ENCODE data around the gene HHIPL2. TPM values are rescaled to one million over a fixed set of nuclear protein-coding genes. Genes with fewer than 3 reads are reported as not detected.
"Not testable (repeated sequence)": the region's sequence is repeated elsewhere in the genome, so short reads cannot be mapped to it uniquely, and the experiment has no call there.

HHIPL2 gene
- total RNA-seq, 1 donor from 2014 or later = not detected

- Mint-ChIP-seq H3K9me3 (ENCODE audit: low read depth) (no peaks in the 10 kb centered on the region), H3K27ac (ENCODE audit: unreplicated experiment) (no peak overlapping the region), H3K27me3 (ENCODE audit: low read depth) (peaks cover 16% of the 10 kb centered on the region), H3K4me3 (ENCODE audit: unreplicated experiment) (no peak overlapping the region), H3K36me3 (ENCODE audit: low read depth) (no peaks in the 10 kb centered on the region), H3K4me1 (ENCODE audit: low read depth) (no peaks in the 10 kb centered on the region)
- DNase-seq (ENCODE audit: low spot score) = no peak
- TF ChIP-seq CTCF (IDR thresholded peaks at IDR 0.05) = no peak
Observed at GRCh38 chr1:222521299-222522104, 26.4 kb downstream of the HHIPL2 start.

- H3K9me3 Mint-ChIP-seq (ENCODE audit: low read depth); H3K36me3 Mint-ChIP-seq (ENCODE audit: low read depth); H3K27ac Mint-ChIP-seq (ENCODE audit: unreplicated experiment); H3K27me3 Mint-ChIP-seq (ENCODE audit: low read depth); H3K4me3 Mint-ChIP-seq (ENCODE audit: unreplicated experiment); H3K4me1 Mint-ChIP-seq (ENCODE audit: low read depth); DNase-seq (ENCODE audit: low spot score): not testable (repeated sequence)
Observed at GRCh38 chr1:222489496-222489895, 58.4 kb downstream of the HHIPL2 start.

- DNase-seq (ENCODE audit: low spot score); H3K9me3 Mint-ChIP-seq (ENCODE audit: low read depth); H3K4me3 Mint-ChIP-seq (ENCODE audit: unreplicated experiment); H3K27me3 Mint-ChIP-seq (ENCODE audit: low read depth); H3K36me3 Mint-ChIP-seq (ENCODE audit: low read depth); H3K4me1 Mint-ChIP-seq (ENCODE audit: low read depth); H3K27ac Mint-ChIP-seq (ENCODE audit: unreplicated experiment): not testable (repeated sequence)
Observed at GRCh38 chr1:222487774-222488173, 60.1 kb downstream of the HHIPL2 start.

GRCh38 chr1:222484005-222484404 is 63.9 kb downstream of the HHIPL2 start:
- H3K9me3 Mint-ChIP-seq (ENCODE audit: low read depth); H3K4me1 Mint-ChIP-seq (ENCODE audit: low read depth); H3K27me3 Mint-ChIP-seq (ENCODE audit: low read depth); H3K27ac Mint-ChIP-seq (ENCODE audit: unreplicated experiment); H3K4me3 Mint-ChIP-seq (ENCODE audit: unreplicated experiment); DNase-seq (ENCODE audit: low spot score); H3K36me3 Mint-ChIP-seq (ENCODE audit: low read depth): not testable (repeated sequence)

- H3K36me3 Mint-ChIP-seq (ENCODE audit: low read depth); H3K27me3 Mint-ChIP-seq (ENCODE audit: low read depth); H3K9me3 Mint-ChIP-seq (ENCODE audit: low read depth); DNase-seq (ENCODE audit: low spot score); H3K4me1 Mint-ChIP-seq (ENCODE audit: low read depth); H3K27ac Mint-ChIP-seq (ENCODE audit: unreplicated experiment); H3K4me3 Mint-ChIP-seq (ENCODE audit: unreplicated experiment): not testable (repeated sequence)
Observed at GRCh38 chr1:222479567-222479966, 68.3 kb downstream of the HHIPL2 start.

GRCh38 chr1:222476436-222476835 is 71.5 kb downstream of the HHIPL2 start:
- H3K27ac Mint-ChIP-seq (ENCODE audit: unreplicated experiment); DNase-seq (ENCODE audit: low spot score); H3K4me1 Mint-ChIP-seq (ENCODE audit: low read depth); H3K4me3 Mint-ChIP-seq (ENCODE audit: unreplicated experiment); H3K9me3 Mint-ChIP-seq (ENCODE audit: low read depth); H3K27me3 Mint-ChIP-seq (ENCODE audit: low read depth); H3K36me3 Mint-ChIP-seq (ENCODE audit: low read depth): not testable (repeated sequence)

- H3K4me3 Mint-ChIP-seq (ENCODE audit: unreplicated experiment); H3K36me3 Mint-ChIP-seq (ENCODE audit: low read depth); H3K4me1 Mint-ChIP-seq (ENCODE audit: low read depth); DNase-seq (ENCODE audit: low spot score); H3K9me3 Mint-ChIP-seq (ENCODE audit: low read depth); H3K27ac Mint-ChIP-seq (ENCODE audit: unreplicated experiment); H3K27me3 Mint-ChIP-seq (ENCODE audit: low read depth): not testable (repeated sequence)
Observed at GRCh38 chr1:222473717-222474116, 74.2 kb downstream of the HHIPL2 start.

GRCh38 chr1:222472776-222473540 is 74.9 kb downstream of the HHIPL2 start:
- H3K4me1 Mint-ChIP-seq (ENCODE audit: low read depth); H3K27ac Mint-ChIP-seq (ENCODE audit: unreplicated experiment); H3K36me3 Mint-ChIP-seq (ENCODE audit: low read depth); H3K27me3 Mint-ChIP-seq (ENCODE audit: low read depth); H3K4me3 Mint-ChIP-seq (ENCODE audit: unreplicated experiment); H3K9me3 Mint-ChIP-seq (ENCODE audit: low read depth); DNase-seq (ENCODE audit: low spot score): not testable (repeated sequence)

Other genes starting within 250 kb of the HHIPL2 start
- 3.3 to 6.6 TPM (median 3.7 TPM) in 3 replicates for gene TAF1A, start 41.8 kb upstream of the HHIPL2 start, total RNA-seq
- gene MIA3, start 70.0 kb upstream of the HHIPL2 start, total RNA-seq = 92.3 to 107 TPM (median 96.4 TPM) in 3 replicates
- 67.9 to 75.1 TPM (median 74.5 TPM) in 3 replicates for gene AIDA, start 164.4 kb upstream of the HHIPL2 start, total RNA-seq
- gene BROX, start 164.5 kb upstream of the HHIPL2 start, total RNA-seq = 32.5 to 36.1 TPM (median 35.6 TPM) in 3 replicates
- not detected in 3 replicates for gene FAM177B, start 189.1 kb upstream of the HHIPL2 start, total RNA-seq